OCI-LY1 (cell line): ENCODE results near the gene APBA3.
"Not testable (repeated sequence)": the region's sequence is repeated elsewhere in the genome, so short reads cannot be mapped to it uniquely, and the experiment has no call there.

Source experiments
- H2AFZ ChIP-seq: fragments of 200-600 bp; sonication (generic), shearing (Covaris generic); 2 replicates; pipeline ENCODE4 v1.6.0; 2014; ENCODE audit warnings: antibody characterized with exemption, mild to moderate bottlenecking, low read length
- H3F3A ChIP-seq: fragments of 200-600 bp; sonication (generic), shearing (Covaris generic); 2 replicates; pipeline ENCODE4 v1.6.0; 2014; ENCODE audit warnings: mild to moderate bottlenecking, antibody characterized with exemption, low read length, moderate library complexity; ENCODE audit not compliant: insufficient read depth
- H3K27ac ChIP-seq: fragments of 200-600 bp; sonication (generic); 2 replicates; pipeline ENCODE4 v1.5.1; 2014; ENCODE audit warnings: low read length, mixed run types, mild to moderate bottlenecking, low read depth; ENCODE audit not compliant: poor library complexity, severe bottlenecking
- H3K27me3 ChIP-seq: fragments of 200-600 bp; sonication (generic); 2 replicates; pipeline ENCODE4 v1.6.0; 2014; ENCODE audit warnings: antibody characterized with exemption, mild to moderate bottlenecking, low read length, moderate library complexity; ENCODE audit not compliant: insufficient read depth
- H3K36me3 ChIP-seq: fragments of 200-600 bp; sonication (generic); 2 replicates; pipeline ENCODE4 v1.6.1; 2014; ENCODE audit warnings: mild to moderate bottlenecking, antibody characterized with exemption, low read length, moderate library complexity, mixed read lengths; ENCODE audit not compliant: insufficient read depth
- H3K4me1 ChIP-seq: fragments of 200-600 bp; sonication (generic); 2 replicates; pipeline ENCODE4 v1.5.1; 2014; ENCODE audit warnings: mild to moderate bottlenecking, low read length, moderate library complexity; ENCODE audit not compliant: insufficient read depth, severe bottlenecking
- H3K4me2 ChIP-seq: fragments of 200-600 bp; sonication (generic), shearing (Covaris generic); 2 replicates; pipeline ENCODE4 v1.6.1; 2014; ENCODE audit warnings: low read length
- H3K4me3 ChIP-seq: fragments of 200-600 bp; sonication (generic); 2 replicates; pipeline ENCODE4 v1.5.1; 2014; ENCODE audit warnings: low read length, low read depth, mild to moderate bottlenecking, mixed read lengths; ENCODE audit not compliant: poor library complexity, severe bottlenecking
- H3K79me2 ChIP-seq: fragments of 200-600 bp; shearing (Covaris generic); 2 replicates; pipeline ENCODE4 v1.6.1; 2016; ENCODE audit warnings: mixed run types, low read length, mixed read lengths; ENCODE audit not compliant: insufficient read depth
- H3K9ac ChIP-seq: fragments of 200-600 bp; sonication (generic), shearing (Covaris generic); 2 replicates; pipeline ENCODE4 v1.6.1; 2014; ENCODE audit warnings: mild to moderate bottlenecking, low read length, mixed read lengths
- H3K9me2 ChIP-seq: fragments of 200-600 bp; sonication (generic), shearing (Covaris generic); 2 replicates; pipeline ENCODE4 v1.6.1; 2014; ENCODE audit warnings: low read depth, mild to moderate bottlenecking, low read length, mixed read lengths
- H3K9me3 ChIP-seq: fragments of 200-600 bp; shearing (Covaris generic); 2 replicates; pipeline ENCODE4 v1.6.1; 2014; ENCODE audit warnings: low read length, mixed read lengths
- H4K20me1 ChIP-seq: fragments of 200-600 bp; sonication (generic), shearing (Covaris generic); 2 replicates; pipeline ENCODE4 v1.6.0; 2016; ENCODE audit warnings: mild to moderate bottlenecking, low read length; ENCODE audit not compliant: insufficient read depth
- EZH2 ChIP-seq: fragments of 200-600 bp; sonication (generic), shearing (Covaris generic); IDR thresholded peaks from 2 replicates; pipeline ENCODE4 v1.8.0; 2017; ENCODE audit warnings: borderline replicate concordance, mixed run types, mild to moderate bottlenecking, antibody characterized with exemption, low read length, moderate library complexity, mixed read lengths
- TF ChIP-seq, protein P1 (sequence below): fragments of 200-600 bp; sonication (generic), shearing (Covaris generic); IDR thresholded peaks from 2 replicates; pipeline ENCODE4 v1.5.1; 2017; ENCODE audit warnings: mild to moderate bottlenecking, antibody characterized with exemption, low read length, moderate library complexity, mixed read lengths

Gene APBA3

DNA sequence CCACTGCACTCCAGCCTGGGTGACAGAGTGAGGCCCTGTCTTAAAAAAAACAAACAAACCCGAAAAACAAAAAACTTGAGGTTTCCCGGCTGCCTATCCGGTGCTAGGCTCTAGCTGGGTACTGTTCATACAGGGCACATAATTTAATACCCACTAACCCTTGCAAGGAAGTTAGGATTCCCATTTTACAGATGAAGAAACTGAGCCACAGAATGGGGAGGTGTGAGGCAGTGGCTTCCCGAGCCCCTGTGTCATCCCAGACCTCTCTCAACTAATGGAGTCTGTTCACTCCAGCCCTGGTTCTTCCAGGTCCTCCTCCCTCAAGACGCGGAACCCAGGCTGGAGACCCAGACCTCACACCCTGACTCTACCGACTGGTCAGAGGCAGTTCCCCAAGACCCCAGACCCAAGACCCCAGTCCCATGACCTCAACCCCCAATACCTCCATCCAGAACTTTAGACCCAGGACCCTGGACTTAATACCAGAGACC, 576 bp downstream of the APBA3 start:
- TF ChIP-seq, protein P1, sequence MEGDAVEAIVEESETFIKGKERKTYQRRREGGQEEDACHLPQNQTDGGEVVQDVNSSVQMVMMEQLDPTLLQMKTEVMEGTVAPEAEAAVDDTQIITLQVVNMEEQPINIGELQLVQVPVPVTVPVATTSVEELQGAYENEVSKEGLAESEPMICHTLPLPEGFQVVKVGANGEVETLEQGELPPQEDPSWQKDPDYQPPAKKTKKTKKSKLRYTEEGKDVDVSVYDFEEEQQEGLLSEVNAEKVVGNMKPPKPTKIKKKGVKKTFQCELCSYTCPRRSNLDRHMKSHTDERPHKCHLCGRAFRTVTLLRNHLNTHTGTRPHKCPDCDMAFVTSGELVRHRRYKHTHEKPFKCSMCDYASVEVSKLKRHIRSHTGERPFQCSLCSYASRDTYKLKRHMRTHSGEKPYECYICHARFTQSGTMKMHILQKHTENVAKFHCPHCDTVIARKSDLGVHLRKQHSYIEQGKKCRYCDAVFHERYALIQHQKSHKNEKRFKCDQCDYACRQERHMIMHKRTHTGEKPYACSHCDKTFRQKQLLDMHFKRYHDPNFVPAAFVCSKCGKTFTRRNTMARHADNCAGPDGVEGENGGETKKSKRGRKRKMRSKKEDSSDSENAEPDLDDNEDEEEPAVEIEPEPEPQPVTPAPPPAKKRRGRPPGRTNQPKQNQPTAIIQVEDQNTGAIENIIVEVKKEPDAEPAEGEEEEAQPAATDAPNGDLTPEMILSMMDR = no peak
- peak overlapping the region; percentile 90 for H3K9ac ChIP-seq
- H3K9me2 ChIP-seq = no peaks in the 10 kb centered on the region
- no peaks in the 10 kb centered on the region for H3K27me3 ChIP-seq
- peaks cover 21% of the 10 kb centered on the region; the same call in 1 of the 2 replicates for H3K36me3 ChIP-seq
- no peaks in the 10 kb centered on the region for H3K9me3 ChIP-seq
- no peak overlapping the region for H2AFZ ChIP-seq
- H3K79me2 ChIP-seq = no peaks in the 10 kb centered on the region
- H4K20me1 ChIP-seq = no peaks in the 10 kb centered on the region
- H3K4me3 ChIP-seq = peak overlapping the region; percentile 84
- peak overlapping the region; percentile 75 for H3K4me2 ChIP-seq
- peaks cover 25% of the 10 kb centered on the region for H3K4me1 ChIP-seq
- H3F3A ChIP-seq = no peaks in the 10 kb centered on the region
- peak overlapping the region; percentile 9 for H3K27ac ChIP-seq

DNA sequence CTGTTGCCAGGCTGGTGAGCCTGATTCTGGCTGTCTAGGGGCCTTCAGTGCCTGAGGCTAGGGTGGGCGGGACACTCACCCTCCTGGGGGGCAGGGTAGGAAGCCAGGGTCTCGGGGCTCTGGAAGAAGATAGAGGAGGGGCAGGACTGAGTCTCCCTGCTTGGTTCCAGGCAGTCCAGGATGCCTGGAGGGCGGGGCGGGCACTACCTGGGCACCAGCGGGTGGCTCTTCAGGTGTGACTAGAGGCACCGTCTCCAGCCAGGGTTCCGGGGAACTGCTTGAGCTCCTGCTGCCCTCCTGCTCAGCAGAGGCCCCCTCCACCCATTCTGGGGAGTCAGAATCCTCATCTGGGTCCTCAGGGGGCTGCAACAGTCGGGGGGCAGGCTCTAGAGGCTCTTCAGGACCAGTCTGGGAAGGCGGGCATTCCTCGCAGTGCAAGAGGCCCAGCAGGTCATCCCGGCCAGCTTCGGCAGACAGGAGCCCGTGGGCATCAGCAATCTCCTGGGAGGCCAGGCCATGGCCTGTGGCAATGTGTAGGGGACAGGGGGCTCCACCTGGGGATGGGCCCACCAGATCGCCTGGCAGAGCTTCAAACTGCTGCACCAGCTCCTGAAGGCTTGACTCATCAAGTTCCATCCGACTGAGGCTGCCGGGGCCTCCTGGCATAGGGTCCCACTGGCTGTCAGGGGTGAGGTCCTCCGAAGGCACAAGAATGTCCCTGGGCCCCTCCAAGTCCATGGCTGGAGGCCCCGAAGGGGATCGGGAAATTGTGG, 1.8 kb downstream of the APBA3 start:
- Histone ChIP-seq H3K79me2 (no peaks in the 10 kb centered on the region), H2AFZ (no peak overlapping the region), H3K4me2 (peak overlapping the region; percentile 75; the same call in 1 of the 2 replicates), H3K4me1 (peaks cover 25% of the 10 kb centered on the region), H3K27me3 (no peaks in the 10 kb centered on the region), H3K27ac (no peak overlapping the region), H3K9me2 (no peaks in the 10 kb centered on the region), H4K20me1 (no peaks in the 10 kb centered on the region), H3K36me3 (peaks cover 18% of the 10 kb centered on the region; the same call in 1 of the 2 replicates), H3K9me3 (no peaks in the 10 kb centered on the region), H3K9ac (no peak overlapping the region; the same call in 1 of the 2 replicates), H3F3A (no peaks in the 10 kb centered on the region), H3K4me3 (peak overlapping the region; percentile 84)
- TF ChIP-seq, protein P1 = no peak
- TF ChIP-seq EZH2 = no peak

DNA sequence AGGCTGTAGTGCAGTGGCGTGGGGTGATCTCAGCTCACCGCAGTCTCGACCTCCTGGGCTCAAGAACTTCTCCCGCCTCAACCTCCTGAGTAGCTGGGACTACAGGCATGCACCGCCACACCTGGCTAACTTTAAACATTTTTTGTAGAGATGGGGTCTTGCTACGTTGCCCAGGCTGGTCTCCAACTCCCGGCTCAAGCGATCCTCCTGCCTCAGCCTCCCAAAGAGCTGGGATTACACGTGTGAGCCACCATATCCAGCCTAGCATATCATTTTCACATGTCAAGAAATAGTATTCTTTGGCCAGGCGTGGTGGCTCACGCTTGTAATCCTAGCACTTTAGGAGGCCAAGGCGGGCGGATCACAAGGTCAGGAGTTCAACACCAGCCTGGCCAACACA, 3.2 kb downstream of the APBA3 start:
- not testable (repeated sequence) for H3K4me3 ChIP-seq, H3K4me2 ChIP-seq, H3K79me2 ChIP-seq, H4K20me1 ChIP-seq, H3K27me3 ChIP-seq, H3K9me2 ChIP-seq, H3K27ac ChIP-seq, H3K9ac ChIP-seq, H3K9me3 ChIP-seq, H3F3A ChIP-seq, H2AFZ ChIP-seq
- Histone ChIP-seq H3K4me1 (peaks cover 23% of the 10 kb centered on the region), H3K36me3 (peaks cover 18% of the 10 kb centered on the region; the same call in 1 of the 2 replicates)

DNA sequence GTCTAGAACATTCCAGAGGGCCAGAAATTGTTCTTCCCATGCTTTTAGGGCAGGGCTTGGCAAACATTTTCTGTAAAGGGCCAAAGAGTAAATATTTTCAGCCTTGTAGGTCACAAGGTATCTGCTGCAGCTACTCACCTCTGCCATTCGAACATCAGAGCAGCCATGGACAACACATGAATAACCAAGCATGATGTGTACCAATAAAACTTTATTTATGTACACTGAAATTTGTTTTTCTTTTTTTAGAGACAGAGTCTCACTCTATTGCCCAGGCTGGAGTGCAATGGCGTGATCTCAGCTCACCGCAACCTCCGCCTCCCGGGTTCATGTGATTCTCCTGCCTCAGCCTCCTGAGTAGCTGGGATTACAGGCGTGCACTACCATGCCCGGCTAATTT, 3.8 kb downstream of the APBA3 start:
- H3K9me3 ChIP-seq, H3K27ac ChIP-seq, H3K4me3 ChIP-seq, H3K4me2 ChIP-seq, H3K9ac ChIP-seq, H3K27me3 ChIP-seq, H2AFZ ChIP-seq, H3K79me2 ChIP-seq, H3K9me2 ChIP-seq, H3F3A ChIP-seq, H4K20me1 ChIP-seq: not testable (repeated sequence)
- Histone ChIP-seq H3K4me1 (peaks cover 19% of the 10 kb centered on the region), H3K36me3 (peaks cover 18% of the 10 kb centered on the region; the same call in 1 of the 2 replicates)
